Vagina (tissue), 2 donors: ENCODE data around the gene SMYD5.

Source experiments
- CTCF ChIP-seq, 3 experiments: fragments of 450-650 bp in 2 of 3; fragments of 200-600 bp in 1 of 3; sonication (generic) in 1 of 3; IDR thresholded peaks; one replicate each; pipeline ENCODE4 v1.5.1; 2017 to 2019; ENCODE audit warnings: antibody characterized with exemption in 3 of 3, mild to moderate bottlenecking in 2 of 3, moderate library complexity in 2 of 3
- POLR2A ChIP-seq, 2 donors: fragments of 450-650 bp; IDR thresholded peaks; one replicate each; pipeline ENCODE4 v1.6.1; 2017; ENCODE audit warnings: antibody characterized with exemption in 2 of 2, mild to moderate bottlenecking in 2 of 2, moderate library complexity in 2 of 2

- TF ChIP-seq POLR2A (IDR thresholded peaks at IDR 0.05) (no peak), CTCF (IDR thresholded peaks at IDR 0.05) (no peak)
Observed at GRCh38 chr2:73176205-73176880, 37.7 kb upstream of the SMYD5 start.
